IMR-90 (cell line): ENCODE measurements around the gene SOD1.

Experiments used
- BHLHE40 ChIP-seq: fragments of 150-350 bp; IDR thresholded peaks from 2 replicates; pipeline ENCODE4 v1.6.1; 2016; ENCODE audit warnings: mild to moderate bottlenecking, low read depth, low read length
- CEBPB ChIP-seq: IDR thresholded peaks from 2 replicates; pipeline ENCODE4 v1.6.1; 2012; ENCODE audit warnings: low read depth, low read length, improper control_type of control experiment
- CHD1 ChIP-seq: IDR thresholded peaks from 2 replicates; pipeline ENCODE4 v1.6.1; 2012; ENCODE audit warnings: low read depth, low read length, improper control_type of control experiment
- CTCF ChIP-seq: conservative IDR thresholded peaks from 2 replicates; pipeline ENCODE4 v1.5.1; 2012; ENCODE audit warnings: mild to moderate bottlenecking, low read depth, low read length, improper control_type of control experiment
- FOS ChIP-seq: fragments of 150-350 bp; IDR thresholded peaks from 2 replicates; pipeline ENCODE4 v1.6.1; 2016; ENCODE audit warnings: low read depth, low read length
- MAFK ChIP-seq: IDR thresholded peaks from 2 replicates; pipeline ENCODE4 v1.6.1; 2012; ENCODE audit warnings: low read depth, low read length, improper control_type of control experiment
- MXI1 ChIP-seq: IDR thresholded peaks from 2 replicates; pipeline ENCODE4 v1.6.1; 2012; ENCODE audit warnings: low read depth, mild to moderate bottlenecking, low read length, moderate library complexity, borderline replicate concordance
- POLR2A ChIP-seq: IDR thresholded peaks from 2 replicates; pipeline ENCODE4 v1.6.1; 2012; ENCODE audit warnings: mild to moderate bottlenecking, low read depth, low read length
- RAD21 ChIP-seq: IDR thresholded peaks from 2 replicates; pipeline ENCODE4 v1.6.1; 2012; ENCODE audit warnings: low read length, improper control_type of control experiment
- RCOR1 ChIP-seq: IDR thresholded peaks from 2 replicates; pipeline ENCODE4 v1.6.1; 2012; ENCODE audit warnings: mild to moderate bottlenecking, low read length, improper control_type of control experiment; ENCODE audit not compliant: insufficient replicate concordance
- RFX5 ChIP-seq: IDR thresholded peaks from 2 replicates; pipeline ENCODE4 v1.8.0; 2012; ENCODE audit warnings: low read depth, mild to moderate bottlenecking, low read length, moderate library complexity
- USF2 ChIP-seq: fragments of 150-350 bp; IDR thresholded peaks from 2 replicates; pipeline ENCODE4 v1.6.1; 2017; ENCODE audit warnings: mild to moderate bottlenecking, antibody characterized with exemption, low read length, low read depth

GRCh38 chr21:31713115-31713514, 53.6 kb downstream of the SOD1 start:
- TF ChIP-seq CTCF (no peak), RFX5 (no peak), BHLHE40 (no peak), USF2 (no peak), MAFK (no peak), RAD21 (no peak), POLR2A (no peak), MXI1 (no peak), CEBPB (no peak), RCOR1 (no peak), FOS (no peak), CHD1 (no peak)
